ENCODE results near the gene SCAMP4. TPM values are rescaled to one million over a fixed set of nuclear protein-coding genes. Genes with fewer than 3 reads are reported as not detected.

Gene SCAMP4
- total RNA-seq, 2 experiments from 2014 or later, result 27.5 to 37.9 TPM

DNA sequence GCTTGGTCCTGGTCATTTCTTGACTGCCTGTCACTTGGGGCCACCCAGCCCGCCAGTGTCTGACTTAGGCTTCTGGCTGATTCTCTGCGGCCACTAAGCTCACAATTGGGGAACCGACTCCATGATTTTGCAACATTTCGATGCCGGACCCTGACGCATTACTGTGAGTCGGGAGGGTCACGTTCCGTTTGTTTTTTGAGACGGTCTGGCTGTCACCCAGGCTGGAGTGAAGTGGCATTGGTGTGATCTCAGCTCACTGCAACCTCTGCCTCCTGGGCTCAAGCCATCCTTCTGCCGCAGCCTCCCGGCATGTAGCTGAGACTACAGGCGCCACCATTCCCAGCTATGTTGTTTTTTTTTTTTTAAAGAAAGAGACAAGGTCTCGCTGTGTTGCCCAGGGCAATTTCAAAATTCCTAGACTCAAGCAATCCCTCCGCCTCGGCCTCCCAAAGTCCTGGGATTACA lies 3.2 kb upstream of the SCAMP4 start:
- Mint-ChIP-seq H3K9me3 (no peaks in the 10 kb centered on the region), H3K27ac (peak overlapping the region; percentile 25), H3K4me3 (no peak overlapping the region), H3K4me1 (peaks cover 51% of the 10 kb centered on the region), H3K27me3 (no peaks in the 10 kb centered on the region), H3K36me3 (ENCODE audit: low read depth) (peaks cover 4% of the 10 kb centered on the region)
- ChIA-PET CTCF (interaction anchor here (0.9 kb wide), 1 partner anchor 44 kb away, joined by 3 read pairs; no protein-coding TSS in a partner anchor), POLR2A (interaction anchor here (0.6 kb wide), 1 partner anchor 16 kb away, joined by 3 read pairs; the partner anchor contains the start of gene ABHD17A)
- no peak for DNase-seq

DNA sequence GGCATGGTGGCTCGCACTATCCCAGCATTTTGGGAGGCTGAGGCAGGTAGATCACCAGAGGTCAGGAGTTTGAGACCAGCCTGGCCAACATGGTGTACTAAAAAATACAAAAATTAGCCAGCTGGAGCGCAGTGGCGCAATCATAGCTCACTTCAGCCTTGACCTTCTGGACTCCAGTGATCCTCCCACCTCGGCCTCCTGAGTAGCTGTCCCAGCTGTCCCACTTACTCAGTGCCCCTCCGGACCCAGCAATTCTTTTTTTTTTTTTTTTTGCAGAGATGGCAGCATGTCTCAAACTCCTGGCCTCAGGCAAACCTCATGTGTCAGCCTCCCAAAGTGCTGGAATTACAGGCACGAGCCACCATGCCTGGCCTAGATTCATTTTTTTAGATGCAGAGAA lies 2.3 kb upstream of the SCAMP4 start:
- CTCF ChIA-PET, result interaction anchor here (1.6 kb wide), 1 partner anchor 38 kb away, joined by 6 read pairs; no protein-coding TSS in a partner anchor
- Mint-ChIP-seq H3K36me3 (ENCODE audit: low read depth) (peaks cover 6% of the 10 kb centered on the region), H3K4me3 (peak overlapping the region; percentile 40), H3K27me3 (no peaks in the 10 kb centered on the region), H3K9me3 (no peaks in the 10 kb centered on the region), H3K27ac (peak overlapping the region; percentile 83), H3K4me1 (peaks cover 45% of the 10 kb centered on the region)
- POLR2A ChIA-PET, result no interaction called here
- DNase-seq, result no peak

DNA sequence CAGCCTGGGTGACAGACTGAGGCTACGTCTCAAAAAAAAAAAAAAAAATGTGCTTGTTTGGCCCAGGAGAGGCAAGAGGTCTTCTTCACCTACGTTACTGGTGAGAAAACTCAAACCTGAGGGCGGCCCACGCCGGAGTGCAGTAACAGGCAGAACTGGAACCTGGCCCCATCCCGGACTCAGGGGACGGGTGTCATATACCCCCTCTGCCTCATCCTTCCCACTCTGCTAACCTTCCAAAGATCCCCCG lies 414 bp upstream of the SCAMP4 start:
- CTCF ChIA-PET, result interaction anchor here (1.2 kb wide), 1 partner anchor 148 kb away, joined by 4 read pairs; no protein-coding TSS in a partner anchor
- H3K36me3 Mint-ChIP-seq (ENCODE audit: low read depth), result peaks cover 6% of the 10 kb centered on the region

DNA sequence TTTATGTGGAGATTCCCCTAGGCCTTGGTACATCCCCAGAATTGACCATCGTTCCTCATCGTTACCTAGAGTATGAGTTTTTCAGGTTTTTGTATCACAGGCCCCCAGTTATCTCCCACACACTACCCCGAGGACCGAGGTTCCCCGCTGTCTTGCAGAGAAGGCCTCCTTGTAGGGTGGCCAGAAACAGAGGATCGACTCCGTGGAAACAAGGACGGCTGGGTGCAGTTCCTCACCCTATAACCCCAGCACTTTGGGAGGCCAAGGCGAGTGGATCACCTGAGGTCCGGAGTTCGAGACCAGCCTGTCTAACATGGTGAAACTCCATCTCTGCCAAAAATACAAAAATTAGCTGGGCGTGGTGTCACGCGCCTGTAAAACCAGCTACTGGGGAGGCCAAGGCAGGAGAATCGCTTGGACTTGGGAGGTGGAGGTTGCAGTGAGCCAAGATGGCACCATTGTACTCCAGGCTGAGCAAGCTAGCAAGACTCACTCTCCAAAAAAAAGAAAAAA lies 720 bp downstream of the SCAMP4 start:
- Mint-ChIP-seq H3K27ac (peak overlapping the region; percentile 88), H3K9me3 (no peaks in the 10 kb centered on the region), H3K36me3 (ENCODE audit: low read depth) (peaks cover 8% of the 10 kb centered on the region), H3K27me3 (no peaks in the 10 kb centered on the region), H3K4me3 (peak overlapping the region; percentile 81), H3K4me1 (peaks cover 53% of the 10 kb centered on the region)
- POLR2A ChIA-PET, result no interaction called here
- DNase-seq, result no peak
- CTCF ChIA-PET, result interaction anchor here (0.6 to 1.5 kb wide), 4 partner anchors 8 to 1369 kb away, joined by 3 to 5 read pairs (median 4); no protein-coding TSS in a partner anchor

More for the DNA sequence above, 414 bp upstream of the SCAMP4 start:
- peak overlapping the region; percentile 83 for H3K27ac Mint-ChIP-seq
- H3K9me3 Mint-ChIP-seq, result no peaks in the 10 kb centered on the region
- H3K4me1 Mint-ChIP-seq, result peaks cover 47% of the 10 kb centered on the region
- peak overlapping the region; percentile 81 for H3K4me3 Mint-ChIP-seq
- no peaks in the 10 kb centered on the region for H3K27me3 Mint-ChIP-seq
- POLR2A ChIA-PET, result no interaction called here
- DNase-seq, result no peak

DNA sequence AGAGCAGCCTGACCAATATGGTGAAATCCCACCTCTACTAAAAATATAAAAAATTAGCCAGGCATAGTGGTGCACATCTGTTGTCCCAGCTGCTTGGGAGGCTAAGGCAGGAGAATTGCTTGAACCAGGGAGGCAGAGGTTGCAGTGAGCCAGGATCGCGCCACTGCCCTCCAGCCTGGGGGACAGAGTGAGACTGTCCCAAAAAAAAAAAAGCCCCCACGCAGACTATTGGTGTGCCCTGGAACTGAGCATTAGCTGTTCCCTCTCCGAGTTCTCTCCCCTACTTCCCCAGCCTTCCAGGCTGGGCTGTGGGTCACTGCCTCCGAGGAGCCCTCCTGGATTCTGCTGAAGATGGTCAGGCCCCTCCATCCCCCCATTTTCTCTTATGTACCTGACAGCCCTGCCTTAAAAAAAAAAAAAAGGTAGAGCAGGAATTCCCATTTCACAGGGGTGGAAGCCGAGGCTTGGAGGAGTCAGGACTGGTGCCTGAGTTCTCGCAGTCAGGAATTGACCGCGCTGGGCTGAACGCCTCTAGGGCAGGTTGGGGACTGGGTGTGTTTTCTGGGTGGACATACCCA lies 1.9 kb downstream of the SCAMP4 start:
- no peaks in the 10 kb centered on the region for H3K9me3 Mint-ChIP-seq
- peak overlapping the region; percentile 17 for H3K4me3 Mint-ChIP-seq
- no peak for DNase-seq
- peaks cover 8% of the 10 kb centered on the region for H3K36me3 Mint-ChIP-seq (ENCODE audit: low read depth)
- H3K27ac Mint-ChIP-seq, result peak overlapping the region; percentile 31
- ChIA-PET CTCF (interaction anchor here (1.0 kb wide), 1 partner anchor 14 kb away, joined by 3 read pairs; no protein-coding TSS in a partner anchor), POLR2A (no interaction called here)
- peaks cover 51% of the 10 kb centered on the region for H3K4me1 Mint-ChIP-seq
- no peaks in the 10 kb centered on the region for H3K27me3 Mint-ChIP-seq

DNA sequence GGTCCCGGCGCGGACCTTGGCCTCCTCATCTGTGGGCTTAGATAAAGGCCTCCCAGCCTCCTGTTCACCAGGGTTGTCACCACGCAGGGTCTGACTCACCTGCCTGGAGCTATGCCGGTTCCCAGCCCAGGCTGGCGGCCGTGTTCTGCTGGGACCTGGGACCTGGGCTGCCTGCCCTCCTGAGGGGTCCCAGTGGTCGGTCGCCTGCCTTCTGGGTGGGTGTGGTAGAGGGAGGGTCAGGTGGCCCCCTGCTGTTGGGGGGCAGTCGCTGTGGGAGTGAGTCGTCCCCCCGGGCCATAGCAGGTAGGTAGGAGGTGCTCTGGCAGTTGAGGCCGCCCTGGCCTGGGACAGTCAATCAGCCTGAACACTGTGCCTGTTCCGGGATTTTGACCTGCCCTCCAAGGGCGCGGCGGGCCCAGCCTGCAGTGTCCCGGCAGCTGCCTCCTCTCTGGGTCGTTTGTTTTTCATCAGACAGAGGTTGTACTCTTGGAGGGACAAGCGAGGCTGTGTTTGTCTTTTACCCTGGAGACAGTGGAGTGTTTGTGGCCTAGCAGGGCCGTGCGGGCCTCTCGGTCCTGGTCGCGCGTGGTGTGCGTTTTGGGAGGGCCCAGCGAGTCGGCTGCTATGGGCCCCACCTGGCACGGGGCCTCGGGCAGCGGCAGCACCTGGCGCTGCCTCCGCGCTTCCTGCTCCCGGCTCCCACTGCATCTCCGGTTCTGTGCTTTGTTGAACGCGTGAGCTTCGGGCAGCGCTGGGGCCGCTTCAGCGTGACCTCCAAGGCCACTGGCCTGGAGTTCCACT lies 2.6 kb downstream of the SCAMP4 start:
- Mint-ChIP-seq H3K27ac (no peak overlapping the region), H3K4me3 (no peak overlapping the region), H3K36me3 (ENCODE audit: low read depth) (peaks cover 9% of the 10 kb centered on the region), H3K27me3 (no peaks in the 10 kb centered on the region), H3K4me1 (peaks cover 49% of the 10 kb centered on the region), H3K9me3 (no peaks in the 10 kb centered on the region)
- no peak for DNase-seq
- CTCF ChIA-PET, result interaction anchor here (1.0 kb wide), 1 partner anchor 13 kb away, joined by 3 read pairs; no protein-coding TSS in a partner anchor
- POLR2A ChIA-PET, result no interaction called here

DNA sequence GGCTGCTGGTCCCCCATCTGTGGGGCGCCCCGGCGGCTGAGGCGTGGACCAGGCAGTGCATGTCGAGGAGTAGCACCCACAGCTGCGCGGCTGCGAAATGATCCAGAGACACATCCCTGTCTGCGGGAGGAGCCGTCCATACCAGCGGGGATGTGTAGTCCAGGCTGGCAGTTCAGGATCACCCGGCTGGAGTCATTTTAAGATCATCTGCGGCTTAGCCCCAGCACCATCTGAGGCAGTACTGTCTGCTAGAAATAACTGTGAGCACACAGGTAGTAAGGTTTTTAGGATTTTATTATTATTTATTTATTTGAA lies 3.1 kb downstream of the SCAMP4 start:
- POLR2A ChIA-PET, result no interaction called here
- Mint-ChIP-seq H3K4me1 (peaks cover 44% of the 10 kb centered on the region), H3K9me3 (no peaks in the 10 kb centered on the region), H3K36me3 (ENCODE audit: low read depth) (peaks cover 13% of the 10 kb centered on the region), H3K4me3 (no peak overlapping the region), H3K27me3 (no peaks in the 10 kb centered on the region), H3K27ac (no peak overlapping the region)
- CTCF ChIA-PET, result interaction anchor here (1.2 to 1.7 kb wide), 2 partner anchors 11 kb away, joined by 4 to 7 read pairs; no protein-coding TSS in a partner anchor
- DNase-seq, result no peak

DNA sequence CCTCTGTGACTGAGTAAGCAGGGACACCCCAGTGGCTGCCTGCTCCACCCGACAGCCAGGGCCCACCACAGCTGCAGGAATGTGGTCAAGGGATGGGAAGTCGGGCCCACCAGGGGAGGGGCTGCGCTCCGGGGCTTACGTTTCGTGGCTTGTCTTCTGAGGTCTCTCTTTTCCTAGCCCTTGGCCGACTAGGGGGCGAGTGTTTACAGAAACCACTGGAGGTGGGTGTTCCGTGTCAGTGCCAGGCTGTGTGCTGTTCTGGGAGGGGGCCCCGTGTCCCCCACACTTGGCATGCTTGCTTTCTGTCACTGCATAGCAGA lies 4.5 kb downstream of the SCAMP4 start:
- Mint-ChIP-seq H3K9me3 (no peaks in the 10 kb centered on the region), H3K4me3 (no peak overlapping the region), H3K4me1 (peaks cover 31% of the 10 kb centered on the region), H3K27me3 (no peaks in the 10 kb centered on the region), H3K27ac (peak overlapping the region; percentile 9), H3K36me3 (ENCODE audit: low read depth) (peaks cover 14% of the 10 kb centered on the region)
- POLR2A ChIA-PET, result no interaction called here
- CTCF ChIA-PET, result interaction anchor here (1.7 kb wide), 1 partner anchor 12 kb away, joined by 7 read pairs; no protein-coding TSS in a partner anchor
- DNase-seq, result no peak

DNA sequence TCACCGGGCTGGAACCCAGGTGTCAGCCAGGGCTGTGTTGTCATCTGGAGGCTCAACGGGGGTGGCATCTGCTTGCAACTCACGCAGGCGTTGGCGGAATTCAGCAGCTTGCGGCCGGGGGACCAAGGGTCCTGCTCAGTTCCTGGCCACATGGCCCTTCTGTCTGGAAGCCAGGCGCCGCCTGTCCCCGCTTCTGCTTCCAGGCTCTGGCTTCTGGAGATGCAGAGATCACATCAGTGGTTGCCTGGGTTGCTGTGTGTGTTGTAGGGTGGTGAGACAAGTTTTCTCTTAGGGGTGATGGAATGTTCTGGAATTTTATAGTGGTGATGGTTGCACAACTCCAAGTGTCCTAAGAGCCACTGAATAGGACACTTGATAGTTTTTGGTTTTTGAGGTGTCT lies 5.0 kb downstream of the SCAMP4 start:
- Mint-ChIP-seq H3K4me1 (peaks cover 29% of the 10 kb centered on the region), H3K4me3 (no peak overlapping the region), H3K27ac (peak overlapping the region; percentile 58), H3K36me3 (ENCODE audit: low read depth) (peaks cover 14% of the 10 kb centered on the region), H3K27me3 (no peaks in the 10 kb centered on the region), H3K9me3 (no peaks in the 10 kb centered on the region)
- POLR2A ChIA-PET, result no interaction called here
- CTCF ChIA-PET, result interaction anchor here (1.1 to 1.7 kb wide), 2 partner anchors 13 to 122 kb away, joined by 7 read pairs; no protein-coding TSS in a partner anchor
- DNase-seq, result no peak

DNA sequence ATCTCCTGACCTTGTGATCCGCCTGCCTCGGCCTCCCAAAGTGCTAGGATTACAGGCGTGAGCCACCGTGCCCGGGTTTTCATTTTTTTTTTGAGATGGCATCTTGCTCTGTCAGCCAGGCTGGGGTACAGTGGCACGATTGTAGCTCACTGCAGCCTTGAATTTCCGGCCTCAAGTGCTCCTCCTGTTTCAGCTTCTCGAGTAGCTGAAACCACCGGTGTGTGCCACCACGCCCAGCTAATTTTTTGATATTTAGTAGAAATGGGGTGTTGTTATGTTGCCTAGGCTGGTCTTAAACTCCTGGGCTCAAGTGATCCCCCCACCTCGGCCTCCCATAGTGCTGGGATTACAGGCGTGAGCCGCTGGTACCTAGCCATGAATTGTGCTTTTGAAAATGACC lies 5.9 kb downstream of the SCAMP4 start:
- no peaks in the 10 kb centered on the region for H3K27me3 Mint-ChIP-seq
- H3K4me1 Mint-ChIP-seq, result peaks cover 24% of the 10 kb centered on the region
- H3K4me3 Mint-ChIP-seq, result no peak overlapping the region
- ChIA-PET CTCF (interaction anchor here (1.1 kb wide), 1 partner anchor 121 kb away, joined by 7 read pairs; no protein-coding TSS in a partner anchor), POLR2A (no interaction called here)
- no peaks in the 10 kb centered on the region for H3K9me3 Mint-ChIP-seq
- DNase-seq, result no peak
- H3K27ac Mint-ChIP-seq, result peak overlapping the region; percentile 72
- peaks cover 10% of the 10 kb centered on the region for H3K36me3 Mint-ChIP-seq (ENCODE audit: low read depth)

DNA sequence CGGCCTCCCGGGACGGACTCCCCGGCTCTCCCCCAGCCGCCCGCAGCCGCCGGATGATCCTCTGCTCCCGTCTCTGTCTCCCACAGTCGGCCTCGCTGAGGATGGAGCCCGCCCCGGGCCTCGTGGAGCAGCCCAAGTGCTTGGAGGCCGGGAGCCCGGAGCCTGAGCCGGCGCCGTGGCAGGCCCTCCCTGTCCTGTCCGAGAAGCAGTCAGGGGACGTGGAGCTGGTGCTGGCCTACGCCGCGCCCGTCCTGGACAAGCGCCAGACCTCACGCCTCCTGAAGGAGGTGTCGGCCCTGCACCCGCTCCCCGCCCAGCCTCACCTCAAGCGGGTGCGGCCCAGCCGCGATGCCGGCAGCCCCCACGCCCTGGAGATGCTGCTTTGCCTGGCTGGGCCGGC lies 6.8 kb downstream of the SCAMP4 start:
- no peak overlapping the region for H3K4me3 Mint-ChIP-seq
- POLR2A ChIA-PET, result no interaction called here
- H3K36me3 Mint-ChIP-seq (ENCODE audit: low read depth), result peaks cover 10% of the 10 kb centered on the region
- no peaks in the 10 kb centered on the region for H3K27me3 Mint-ChIP-seq
- no peaks in the 10 kb centered on the region for H3K9me3 Mint-ChIP-seq
- CTCF ChIA-PET, result no interaction called here
- no peak overlapping the region for H3K27ac Mint-ChIP-seq
- peaks cover 21% of the 10 kb centered on the region for H3K4me1 Mint-ChIP-seq
- DNase-seq, result no peak

DNA sequence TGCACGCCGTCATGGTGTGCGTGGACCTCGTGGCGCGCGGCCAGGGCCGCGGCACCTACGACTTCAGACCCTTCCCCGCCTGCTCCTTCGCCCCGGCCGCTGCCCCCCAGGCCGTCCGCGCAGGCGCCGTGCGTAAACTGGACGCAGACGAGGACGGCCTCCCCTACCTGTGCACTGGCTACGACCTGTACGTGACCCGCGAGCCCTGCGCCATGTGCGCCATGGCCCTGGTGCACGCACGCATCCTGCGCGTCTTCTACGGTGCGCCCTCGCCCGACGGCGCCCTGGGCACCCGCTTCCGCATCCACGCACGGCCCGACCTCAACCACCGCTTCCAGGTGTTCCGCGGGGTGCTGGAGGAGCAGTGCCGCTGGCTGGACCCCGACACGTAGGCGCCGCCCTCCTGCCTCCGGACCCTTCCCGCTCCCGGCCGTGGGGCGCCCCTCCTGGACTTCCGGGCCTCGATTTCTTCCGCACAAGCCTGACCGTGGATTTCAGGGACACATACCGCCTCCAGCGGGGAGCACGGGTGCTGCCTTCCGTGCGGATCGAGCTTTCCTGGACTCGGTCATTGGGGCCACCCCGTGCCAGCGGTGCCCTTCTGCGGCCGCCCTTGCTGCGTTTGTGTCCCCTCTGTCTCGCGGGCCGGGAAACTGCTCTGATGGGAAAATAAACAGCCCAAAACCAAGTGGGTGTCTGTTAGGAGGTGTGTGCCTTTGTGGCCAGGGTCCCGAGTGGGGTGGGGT lies 7.7 kb downstream of the SCAMP4 start:
- no peak overlapping the region for H3K4me3 Mint-ChIP-seq
- ChIA-PET POLR2A (no interaction called here), CTCF (no interaction called here)
- H3K36me3 Mint-ChIP-seq (ENCODE audit: low read depth), result peaks cover 8% of the 10 kb centered on the region
- no peaks in the 10 kb centered on the region for H3K9me3 Mint-ChIP-seq
- no peak for DNase-seq
- H3K4me1 Mint-ChIP-seq, result peaks cover 19% of the 10 kb centered on the region
- H3K27ac Mint-ChIP-seq, result no peak overlapping the region
- no peaks in the 10 kb centered on the region for H3K27me3 Mint-ChIP-seq

Measured in activated CD4-positive, alpha-beta T cell treated with anti-CD3 and anti-CD28 coated beads, Interleukin-2, amount 10 ng/mL, durations not matched to agents 7 days and 5 days (primary cell).